KMS-11 (cell line): ENCODE data around the gene ASB18.
A peak's percentile ranks its signal among the peaks of the same experiment; 100 is the strongest.

Experiments
- H2AFZ ChIP-seq: fragments of 200-600 bp; sonication (generic); 2 replicates; pipeline ENCODE4 v1.6.1; 2016; ENCODE audit warnings: antibody characterized with exemption, mixed run types, low read depth
- H3K27ac ChIP-seq: fragments of 200-600 bp; sonication (generic); 2 replicates; pipeline ENCODE4 v1.6.1; 2016; ENCODE audit warnings: mild to moderate bottlenecking, mixed run types
- H3K27me3 ChIP-seq: fragments of 200-600 bp; sonication (generic); 2 replicates; pipeline ENCODE4 v1.6.1; 2017; ENCODE audit warnings: mild to moderate bottlenecking, low read depth, mixed run types, moderate library complexity; ENCODE audit not compliant: insufficient read depth
- H3K36me3 ChIP-seq: fragments of 200-600 bp; sonication (generic); 2 replicates; pipeline ENCODE4 v1.6.1; 2017; ENCODE audit warnings: mild to moderate bottlenecking, mixed run types; ENCODE audit not compliant: insufficient read depth
- H3K4me1 ChIP-seq: fragments of 200-600 bp; sonication (generic); 2 replicates; pipeline ENCODE4 v1.6.1; 2016; ENCODE audit warnings: mild to moderate bottlenecking, low read depth, mixed run types; ENCODE audit not compliant: poor library complexity, severe bottlenecking
- H3K4me2 ChIP-seq: fragments of 200-600 bp; sonication (generic); 2 replicates; pipeline ENCODE4 v1.7.0; 2016; ENCODE audit warnings: mild to moderate bottlenecking, mixed run types
- H3K4me3 ChIP-seq: fragments of 200-600 bp; sonication (generic); IDR thresholded peaks from 2 replicates; pipeline ENCODE4 v1.6.1; 2017; ENCODE audit warnings: low read depth, low read length, mixed read lengths; ENCODE audit not compliant: insufficient read depth
- H3K79me2 ChIP-seq: fragments of 200-600 bp; sonication (generic); 2 replicates; pipeline ENCODE4 v1.6.1; 2016; ENCODE audit warnings: low read depth, mixed run types; ENCODE audit not compliant: insufficient read depth
- H3K9ac ChIP-seq: fragments of 200-600 bp; sonication (generic); 2 replicates; pipeline ENCODE4 v1.6.1; 2016; ENCODE audit warnings: mild to moderate bottlenecking, mixed run types
- H4K20me1 ChIP-seq: fragments of 200-600 bp; sonication (generic); 2 replicates; pipeline ENCODE4 v1.6.1; 2016; ENCODE audit warnings: mild to moderate bottlenecking, mixed run types; ENCODE audit not compliant: insufficient read depth
- TF ChIP-seq, protein P1 (sequence below): fragments of 200-600 bp; sonication (generic); conservative IDR thresholded peaks from 2 replicates; pipeline ENCODE4 v1.6.1; 2017; ENCODE audit warnings: low read depth, mild to moderate bottlenecking, antibody characterized with exemption, low read length, moderate library complexity, mixed read lengths

ASB18 gene

DNA sequence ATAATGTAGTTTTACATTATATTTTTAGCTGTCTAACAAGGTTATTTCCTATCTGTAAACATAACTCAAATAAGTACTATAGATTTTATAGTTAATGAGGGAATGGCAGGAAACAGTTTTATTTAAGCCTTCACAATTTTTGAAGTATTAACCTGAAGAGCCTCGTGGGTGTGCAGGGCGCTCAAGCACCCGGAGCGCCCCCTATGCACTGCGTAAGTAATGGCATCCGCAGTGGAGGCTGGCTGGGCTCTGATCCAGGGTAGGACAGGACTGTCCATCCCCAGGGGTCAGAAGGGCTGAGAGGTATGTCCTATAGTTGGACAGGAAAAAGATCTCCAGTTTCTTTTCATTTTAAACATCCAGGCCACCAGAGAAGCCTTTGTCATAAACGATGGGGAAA is 87.8 kb downstream of the ASB18 start:
- H3K9ac ChIP-seq = no peak overlapping the region
- no peaks in the 10 kb centered on the region for H3K36me3 ChIP-seq
- H3K79me2 ChIP-seq = no peaks in the 10 kb centered on the region
- no peak overlapping the region for H3K4me3 ChIP-seq
- H4K20me1 ChIP-seq = no peaks in the 10 kb centered on the region
- H2AFZ ChIP-seq = no peak overlapping the region
- H3K4me2 ChIP-seq = no peak overlapping the region
- no peak overlapping the region for H3K27ac ChIP-seq
- H3K4me1 ChIP-seq = no peaks in the 10 kb centered on the region
- no peaks in the 10 kb centered on the region for H3K27me3 ChIP-seq
- TF ChIP-seq, protein P1, sequence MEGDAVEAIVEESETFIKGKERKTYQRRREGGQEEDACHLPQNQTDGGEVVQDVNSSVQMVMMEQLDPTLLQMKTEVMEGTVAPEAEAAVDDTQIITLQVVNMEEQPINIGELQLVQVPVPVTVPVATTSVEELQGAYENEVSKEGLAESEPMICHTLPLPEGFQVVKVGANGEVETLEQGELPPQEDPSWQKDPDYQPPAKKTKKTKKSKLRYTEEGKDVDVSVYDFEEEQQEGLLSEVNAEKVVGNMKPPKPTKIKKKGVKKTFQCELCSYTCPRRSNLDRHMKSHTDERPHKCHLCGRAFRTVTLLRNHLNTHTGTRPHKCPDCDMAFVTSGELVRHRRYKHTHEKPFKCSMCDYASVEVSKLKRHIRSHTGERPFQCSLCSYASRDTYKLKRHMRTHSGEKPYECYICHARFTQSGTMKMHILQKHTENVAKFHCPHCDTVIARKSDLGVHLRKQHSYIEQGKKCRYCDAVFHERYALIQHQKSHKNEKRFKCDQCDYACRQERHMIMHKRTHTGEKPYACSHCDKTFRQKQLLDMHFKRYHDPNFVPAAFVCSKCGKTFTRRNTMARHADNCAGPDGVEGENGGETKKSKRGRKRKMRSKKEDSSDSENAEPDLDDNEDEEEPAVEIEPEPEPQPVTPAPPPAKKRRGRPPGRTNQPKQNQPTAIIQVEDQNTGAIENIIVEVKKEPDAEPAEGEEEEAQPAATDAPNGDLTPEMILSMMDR = peak; percentile 45

DNA sequence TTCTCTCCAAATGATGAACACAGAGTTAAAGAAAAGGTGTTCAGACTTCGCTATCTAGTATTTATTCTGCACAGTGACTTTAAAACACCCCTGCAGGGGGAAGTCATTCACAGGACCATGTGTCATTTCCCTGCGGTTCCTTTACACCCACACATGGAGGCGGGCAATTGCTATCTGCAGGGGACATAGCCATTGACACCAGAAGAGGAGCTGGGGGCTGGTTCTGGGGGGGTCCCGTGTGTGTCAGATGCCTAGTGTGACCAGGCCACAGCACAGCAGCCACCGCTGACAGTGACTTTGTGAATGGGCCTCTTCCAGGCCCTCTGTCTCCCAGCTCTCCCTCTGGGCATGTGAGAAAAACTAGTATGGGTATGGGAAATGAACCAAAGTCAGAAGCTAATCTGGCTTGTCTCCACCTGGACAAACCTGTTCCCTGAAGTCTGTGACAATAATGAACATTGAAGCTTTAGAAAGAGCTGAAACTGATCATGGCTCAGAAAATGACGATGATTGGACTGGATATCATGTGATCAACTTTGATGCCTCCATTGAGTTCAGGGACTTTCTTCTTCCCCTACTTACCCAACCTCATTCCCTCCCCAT is 88.6 kb downstream of the ASB18 start:
- TF ChIP-seq, protein P1 = no peak
- no peak overlapping the region for H2AFZ ChIP-seq
- no peaks in the 10 kb centered on the region for H4K20me1 ChIP-seq
- H3K79me2 ChIP-seq = no peaks in the 10 kb centered on the region
- H3K4me1 ChIP-seq = no peaks in the 10 kb centered on the region
- H3K36me3 ChIP-seq = no peaks in the 10 kb centered on the region
- no peak overlapping the region for H3K4me3 ChIP-seq
- H3K27ac ChIP-seq = no peak overlapping the region
- H3K4me2 ChIP-seq = no peak overlapping the region
- H3K27me3 ChIP-seq = no peaks in the 10 kb centered on the region
- no peak overlapping the region for H3K9ac ChIP-seq

DNA sequence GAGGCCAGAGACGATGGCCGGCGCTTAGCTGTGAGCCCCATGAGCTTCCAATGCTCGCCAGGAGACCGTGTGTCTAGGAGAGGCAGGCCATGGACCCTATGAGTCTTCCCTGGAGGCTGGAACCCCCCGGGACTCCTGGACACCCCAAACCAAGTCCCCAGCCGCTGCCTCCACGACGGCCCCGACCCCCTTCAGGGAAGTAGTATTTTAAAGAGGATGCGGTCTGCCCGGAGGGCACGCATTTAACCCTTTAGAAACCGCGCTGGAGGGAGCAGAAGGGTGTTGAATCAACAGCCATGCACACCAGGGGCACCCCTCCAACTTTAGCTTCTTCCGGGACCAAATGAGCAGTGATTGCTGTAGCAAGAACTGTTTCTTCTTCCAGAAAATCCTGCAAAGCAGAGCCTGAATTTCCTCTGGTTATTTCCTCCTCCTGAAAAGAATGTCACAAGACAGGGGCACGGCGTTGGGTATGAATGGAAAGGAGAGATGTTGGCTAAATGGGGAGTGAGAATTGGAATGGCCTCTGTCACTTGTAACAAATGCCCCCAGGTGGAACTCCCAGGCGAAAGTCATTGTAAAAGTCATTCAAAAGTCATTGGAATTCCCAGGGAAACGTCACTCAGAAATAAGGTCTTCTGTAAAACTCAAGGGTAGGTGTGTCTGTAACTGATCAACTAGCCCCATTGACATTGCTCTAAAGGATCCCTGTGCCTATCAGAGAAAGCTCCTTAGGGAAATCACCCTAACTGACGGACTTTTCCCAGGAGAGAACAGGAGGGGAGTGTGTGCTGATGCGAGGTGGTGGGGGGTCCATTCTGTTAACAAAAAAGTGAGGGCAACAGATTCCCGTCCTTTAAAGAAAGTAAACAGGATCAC is 90.2 kb downstream of the ASB18 start:
- Histone ChIP-seq H3K79me2 (no peaks in the 10 kb centered on the region), H3K4me3 (no peak overlapping the region), H3K27me3 (no peaks in the 10 kb centered on the region), H2AFZ (no peak overlapping the region), H3K27ac (no peak overlapping the region), H3K36me3 (no peaks in the 10 kb centered on the region), H3K4me1 (no peaks in the 10 kb centered on the region), H3K4me2 (no peak overlapping the region), H4K20me1 (no peaks in the 10 kb centered on the region), H3K9ac (no peak overlapping the region)
- TF ChIP-seq, protein P1 = no peak

DNA sequence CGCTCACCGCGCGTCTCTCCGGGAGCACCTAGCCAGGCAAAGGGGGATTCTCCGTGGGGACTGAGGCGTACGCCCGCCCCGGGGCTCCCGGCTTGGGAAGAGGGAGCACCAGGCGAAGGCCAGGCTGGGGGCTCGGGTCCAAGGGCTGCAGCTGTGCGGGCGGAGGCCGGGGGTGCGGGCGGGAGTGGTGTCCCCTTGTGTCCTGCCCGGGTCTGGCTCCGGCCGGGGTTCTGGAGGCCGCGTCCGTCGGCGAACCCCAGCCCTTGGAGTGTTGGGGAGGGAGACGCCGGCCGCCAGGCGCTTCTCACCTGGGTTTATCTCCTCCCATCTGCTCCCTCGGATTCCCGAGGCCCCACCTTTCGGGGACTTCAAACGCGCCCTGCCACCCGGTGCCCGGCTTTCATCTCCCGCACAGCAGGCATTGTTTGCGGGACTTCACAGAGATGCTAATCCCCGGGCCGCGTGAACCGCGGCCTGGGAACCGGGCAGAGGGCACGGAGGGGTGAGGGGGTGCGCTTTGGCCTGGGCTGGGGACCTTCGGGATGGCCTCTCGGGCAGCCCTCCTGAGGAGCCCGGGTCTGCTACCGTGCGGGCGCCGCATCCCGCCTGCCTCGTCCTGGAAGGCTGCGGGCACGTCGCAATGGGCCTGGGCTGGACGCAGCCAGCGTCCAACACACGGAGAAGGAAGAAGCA is 91.0 kb downstream of the ASB18 start:
- H2AFZ ChIP-seq = no peak overlapping the region
- no peaks in the 10 kb centered on the region for H3K36me3 ChIP-seq
- no peak overlapping the region for H3K27ac ChIP-seq
- H3K4me1 ChIP-seq = no peaks in the 10 kb centered on the region
- no peaks in the 10 kb centered on the region for H4K20me1 ChIP-seq
- no peak overlapping the region for H3K9ac ChIP-seq
- H3K79me2 ChIP-seq = no peaks in the 10 kb centered on the region
- H3K4me2 ChIP-seq = no peak overlapping the region
- TF ChIP-seq, protein P1 = no peak
- no peaks in the 10 kb centered on the region for H3K27me3 ChIP-seq
- no peak overlapping the region for H3K4me3 ChIP-seq
